ENCODE data around the gene MXRA8.

Gene MXRA8

GRCh38 chr1:1308756-1309250, 49.6 kb downstream of the MXRA8 start:
- TF ChIP-seq POLR2AphosphoS5 (IDR thresholded peaks at IDR 0.05; ENCODE audit: low read depth) = no peak
- TF ChIP-seq SPI1 (IDR thresholded peaks at IDR 0.05; ENCODE audit: borderline replicate concordance, low read depth) = no peak
- no peak for TF ChIP-seq CTCF (IDR thresholded peaks at IDR 0.05; ENCODE audit: insufficient read depth, low read length)
- TF ChIP-seq REST (IDR thresholded peaks at IDR 0.05; ENCODE audit: insufficient replicate concordance, low read depth) = no peak
- H3K27me3 ChIP-seq (ENCODE audit: insufficient read depth, poor library complexity, severe bottlenecking) = no peaks in the 10 kb centered on the region
- no peak for DNase-seq (ENCODE audit: low read depth in 1 of 2, low spot score in 1 of 2)
- peak overlapping the region; percentile 97 for H3K27ac ChIP-seq (replicated peaks)
- H3K4me3 ChIP-seq (replicated peaks; ENCODE audit: insufficient read depth, low read length) = peak overlapping the region; percentile 89

- H3K27ac ChIP-seq (replicated peaks) = peak within 1 kb of the TSS; percentile 97
- H3K4me3 ChIP-seq (replicated peaks; ENCODE audit: insufficient read depth, low read length) = peak within 1 kb of the TSS; percentile 89
- H3K27me3 ChIP-seq (ENCODE audit: insufficient read depth, poor library complexity, severe bottlenecking) = no peaks in the 10 kb centered on the region
- TF ChIP-seq GABPA (IDR thresholded peaks at IDR 0.05; ENCODE audit: low read depth) = peak; percentile 44; the same call in 1 of the 2 replicates
- no peak for TF ChIP-seq REST (IDR thresholded peaks at IDR 0.05; ENCODE audit: insufficient replicate concordance, low read depth)
- TF ChIP-seq POLR2AphosphoS5 (IDR thresholded peaks at IDR 0.05; ENCODE audit: low read depth) = peak; percentile 41; the same call in 1 of the 2 replicates
- TF ChIP-seq CTCF (IDR thresholded peaks at IDR 0.05; ENCODE audit: insufficient read depth, low read length) = no peak
- no peak for TF ChIP-seq SPI1 (IDR thresholded peaks at IDR 0.05; ENCODE audit: borderline replicate concordance, low read depth)
- DNase-seq (ENCODE audit: low read depth in 1 of 2, low spot score in 1 of 2) = peak; percentile 91 to 94
These were observed 50.2 kb downstream of the MXRA8 start, which contains the start of the genes ACAP3 and PUSL1 for GRCh38 chr1:1307923-1308755. Gene ACAP3, minus strand, starts transcription at chr1:1307930. Its CDS starts 115 bp downstream, at chr1:1307815. Gene PUSL1, plus strand, starts transcription at chr1:1308597. Its CDS starts 47 bp downstream, at chr1:1308644.

- peak overlapping the region; percentile 72 for H3K27ac ChIP-seq (replicated peaks)
- peak overlapping the region; percentile 73 for H3K4me3 ChIP-seq (replicated peaks; ENCODE audit: insufficient read depth, low read length)
- DNase-seq (ENCODE audit: low read depth in 1 of 2, low spot score in 1 of 2) = no peak
- H3K27me3 ChIP-seq (ENCODE audit: insufficient read depth, poor library complexity, severe bottlenecking) = no peaks in the 10 kb centered on the region
- TF ChIP-seq CTCF (IDR thresholded peaks at IDR 0.05; ENCODE audit: insufficient read depth, low read length) (no peak), POLR2AphosphoS5 (IDR thresholded peaks at IDR 0.05; ENCODE audit: low read depth) (no peak), GABPA (IDR thresholded peaks at IDR 0.05; ENCODE audit: low read depth) (no peak), SPI1 (IDR thresholded peaks at IDR 0.05; ENCODE audit: borderline replicate concordance, low read depth) (no peak), REST (IDR thresholded peaks at IDR 0.05; ENCODE audit: insufficient replicate concordance, low read depth) (no peak)
These were observed 51.0 kb downstream of the MXRA8 start for GRCh38 chr1:1307261-1307922.
